T-helper 1 cell treated with Interleukin-12 subunit alpha and Interleukin-12 subunit beta and Interleukin-4 antibody, amounts not matched to agents 30 μg/mL and 1 μg/mL, for 36 hours (primary cell): ENCODE results near the gene BIRC5.
"Not testable (repeated sequence)": the region's sequence is repeated elsewhere in the genome, so short reads cannot be mapped to it uniquely, and the experiment has no call there.

Source experiments
- H3K27ac Mint-ChIP-seq: one replicate; pipeline ENCODE4 v1.8.0; 2021; ENCODE audit warnings: mild to moderate bottlenecking, mixed read lengths
- H3K27me3 Mint-ChIP-seq: one replicate; pipeline ENCODE4 v1.8.0; 2021; ENCODE audit warnings: low read depth, mixed read lengths
- H3K36me3 Mint-ChIP-seq: one replicate; pipeline ENCODE4 v1.8.0; 2021; ENCODE audit warnings: low read depth, mixed read lengths
- H3K4me1 Mint-ChIP-seq: one replicate; pipeline ENCODE4 v1.8.0; 2021; ENCODE audit warnings: low read depth, mixed read lengths
- H3K4me3 Mint-ChIP-seq: one replicate; pipeline ENCODE4 v1.8.0; 2021; ENCODE audit warnings: mild to moderate bottlenecking, moderate library complexity, mixed read lengths
- H3K9me3 Mint-ChIP-seq: one replicate; pipeline ENCODE4 v1.8.0; 2021; ENCODE audit warnings: mixed read lengths

BIRC5 gene

DNA sequence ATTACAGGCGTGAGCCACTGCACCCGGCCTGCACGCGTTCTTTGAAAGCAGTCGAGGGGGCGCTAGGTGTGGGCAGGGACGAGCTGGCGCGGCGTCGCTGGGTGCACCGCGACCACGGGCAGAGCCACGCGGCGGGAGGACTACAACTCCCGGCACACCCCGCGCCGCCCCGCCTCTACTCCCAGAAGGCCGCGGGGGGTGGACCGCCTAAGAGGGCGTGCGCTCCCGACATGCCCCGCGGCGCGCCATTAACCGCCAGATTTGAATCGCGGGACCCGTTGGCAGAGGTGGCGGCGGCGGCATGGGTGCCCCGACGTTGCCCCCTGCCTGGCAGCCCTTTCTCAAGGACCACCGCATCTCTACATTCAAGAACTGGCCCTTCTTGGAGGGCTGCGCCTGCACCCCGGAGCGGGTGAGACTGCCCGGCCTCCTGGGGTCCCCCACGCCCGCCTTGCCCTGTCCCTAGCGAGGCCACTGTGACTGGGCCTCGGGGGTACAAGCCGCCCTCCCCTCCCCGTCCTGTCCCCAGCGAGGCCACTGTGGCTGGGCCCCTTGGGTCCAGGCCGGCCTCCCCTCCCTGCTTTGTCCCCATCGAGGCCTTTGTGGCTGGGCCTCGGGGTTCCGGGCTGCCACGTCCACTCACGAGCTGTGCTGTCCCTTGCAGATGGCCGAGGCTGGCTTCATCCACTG lies at the start of gene BIRC5:
Gene BIRC5, plus strand, starts transcription at position 238 of the 690 bp plus-strand sequence. Its CDS starts 64 bp downstream, at position 302.
- Mint-ChIP-seq H3K27ac (peak within 1 kb of the TSS; percentile 92), H3K27me3 (no peaks in the 10 kb centered on the region), H3K9me3 (no peaks in the 10 kb centered on the region), H3K4me1 (peaks cover 15% of the 10 kb centered on the region), H3K4me3 (peak within 1 kb of the TSS; percentile 94), H3K36me3 (peaks cover 16% of the 10 kb centered on the region)

DNA sequence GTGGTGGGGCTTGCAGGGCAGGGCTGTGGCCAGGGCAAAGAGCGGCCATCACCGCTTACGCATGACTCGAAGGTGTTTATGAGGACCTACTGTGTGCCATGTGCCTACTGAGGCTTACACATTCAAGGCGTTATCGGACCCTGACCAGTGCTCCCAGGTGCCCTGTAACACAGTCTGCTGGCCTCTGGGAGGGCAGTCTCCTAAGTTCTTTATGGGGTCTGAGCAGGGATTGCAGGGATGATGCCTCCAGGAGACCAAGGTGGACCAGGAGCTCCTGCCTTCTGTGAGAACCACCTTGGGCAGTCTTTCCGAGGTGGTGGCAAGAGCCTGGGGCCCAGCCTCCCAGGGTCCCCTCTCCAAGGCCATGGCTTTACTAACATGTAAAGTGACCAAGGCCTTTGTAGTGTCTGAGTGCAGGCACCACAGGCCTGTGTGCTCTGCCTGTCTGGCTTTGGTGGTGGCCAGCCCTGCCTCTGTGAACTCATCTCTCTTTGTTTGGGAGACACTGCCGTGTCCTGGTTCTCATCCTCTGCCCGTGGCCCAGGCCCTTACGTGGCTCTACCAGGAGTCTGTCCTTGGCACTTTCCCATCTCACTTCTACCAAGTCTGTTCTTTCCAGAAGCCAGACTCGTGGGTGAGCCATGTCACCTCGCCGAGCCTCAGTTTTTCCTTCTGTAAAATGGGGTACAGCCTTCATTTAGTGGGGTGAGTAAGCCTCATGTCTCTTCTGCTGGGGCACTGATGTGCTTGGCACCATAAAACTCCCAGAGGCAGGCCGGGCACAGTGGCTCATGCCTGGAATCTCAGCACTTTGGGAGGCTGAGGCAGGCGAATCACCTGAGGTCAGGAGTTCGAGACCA lies 49.1 kb upstream of the BIRC5 start:
- no peaks in the 10 kb centered on the region for H3K27me3 Mint-ChIP-seq
- H3K36me3 Mint-ChIP-seq = no peaks in the 10 kb centered on the region
- no peaks in the 10 kb centered on the region for H3K9me3 Mint-ChIP-seq
- no peak overlapping the region for H3K27ac Mint-ChIP-seq
- peaks cover 4% of the 10 kb centered on the region for H3K4me1 Mint-ChIP-seq
- H3K4me3 Mint-ChIP-seq = no peak overlapping the region

- Mint-ChIP-seq H3K4me3 (no peak overlapping the region), H3K27me3 (no peaks in the 10 kb centered on the region), H3K27ac (no peak overlapping the region), H3K36me3 (no peaks in the 10 kb centered on the region), H3K4me1 (peaks cover 10% of the 10 kb centered on the region), H3K9me3 (no peaks in the 10 kb centered on the region)
Observed at GRCh38 chr17:78166416-78166815, 47.6 kb upstream of the BIRC5 start.

GRCh38 chr17:78168242-78168902 lies 45.7 kb upstream of the BIRC5 start, which contains the start of gene SYNGR2:
Gene SYNGR2 (plus strand): TSS chr17:78168581. CDS start chr17:78168617, 36 bp downstream.
- Mint-ChIP-seq H3K9me3 (no peaks in the 10 kb centered on the region), H3K27ac (peak within 1 kb of the TSS; percentile 52), H3K4me1 (peaks cover 26% of the 10 kb centered on the region), H3K27me3 (no peaks in the 10 kb centered on the region), H3K4me3 (peak within 1 kb of the TSS; percentile 70), H3K36me3 (peaks cover 14% of the 10 kb centered on the region)

DNA sequence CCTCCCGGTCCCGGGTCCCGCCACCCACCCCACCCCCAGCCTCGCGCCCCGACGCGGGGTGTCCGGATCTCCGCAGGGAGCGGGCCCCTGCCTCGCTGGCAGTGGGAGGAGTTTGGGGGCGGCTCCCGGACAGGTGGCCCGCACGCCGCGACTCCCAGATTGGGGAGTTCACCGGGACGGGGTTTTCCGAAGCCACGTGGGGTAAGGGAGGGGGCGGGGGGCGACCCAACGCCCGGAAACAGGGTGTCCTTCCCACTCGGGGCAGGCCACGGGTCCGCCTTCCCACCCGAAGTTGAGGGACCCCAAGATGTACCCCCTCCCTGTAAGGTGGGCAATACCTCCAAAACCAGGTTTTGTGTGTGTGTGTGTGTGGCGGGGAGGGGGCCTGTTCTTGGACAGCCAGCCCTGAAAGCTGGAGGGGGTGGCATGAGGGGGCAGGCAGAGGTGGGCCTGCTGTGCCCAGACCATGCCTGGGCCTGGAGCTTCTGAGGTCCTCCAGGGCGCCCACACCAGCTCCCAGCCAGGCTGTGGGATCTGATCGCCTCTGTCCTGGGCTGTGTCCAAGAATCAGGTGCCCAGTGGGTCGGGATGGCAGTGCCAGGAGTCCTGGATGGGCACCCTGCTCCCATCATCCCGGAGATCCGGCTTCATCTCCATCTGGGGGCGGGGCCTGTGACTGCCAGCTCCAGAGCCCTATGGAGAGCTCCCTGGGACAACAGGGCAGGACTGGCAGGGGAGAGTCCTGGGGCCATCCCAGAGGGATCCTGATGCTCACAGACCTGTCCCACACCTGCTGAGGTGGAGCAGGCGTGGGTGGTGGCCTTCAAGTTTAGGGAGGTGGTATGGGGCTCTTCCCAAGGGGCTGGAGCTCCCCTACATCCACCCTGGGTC lies 44.9 kb upstream of the BIRC5 start:
- peaks cover 22% of the 10 kb centered on the region for H3K36me3 Mint-ChIP-seq
- peak overlapping the region; percentile 52 for H3K27ac Mint-ChIP-seq
- no peaks in the 10 kb centered on the region for H3K27me3 Mint-ChIP-seq
- no peaks in the 10 kb centered on the region for H3K9me3 Mint-ChIP-seq
- H3K4me1 Mint-ChIP-seq = peaks cover 34% of the 10 kb centered on the region
- peak overlapping the region; percentile 70 for H3K4me3 Mint-ChIP-seq

- Mint-ChIP-seq H3K27ac (peak overlapping the region; percentile 31), H3K27me3 (no peaks in the 10 kb centered on the region), H3K9me3 (no peaks in the 10 kb centered on the region), H3K4me1 (peaks cover 36% of the 10 kb centered on the region), H3K36me3 (peaks cover 27% of the 10 kb centered on the region), H3K4me3 (peak overlapping the region; percentile 36)
Observed at GRCh38 chr17:78170692-78171590, 43.1 kb upstream of the BIRC5 start.

DNA sequence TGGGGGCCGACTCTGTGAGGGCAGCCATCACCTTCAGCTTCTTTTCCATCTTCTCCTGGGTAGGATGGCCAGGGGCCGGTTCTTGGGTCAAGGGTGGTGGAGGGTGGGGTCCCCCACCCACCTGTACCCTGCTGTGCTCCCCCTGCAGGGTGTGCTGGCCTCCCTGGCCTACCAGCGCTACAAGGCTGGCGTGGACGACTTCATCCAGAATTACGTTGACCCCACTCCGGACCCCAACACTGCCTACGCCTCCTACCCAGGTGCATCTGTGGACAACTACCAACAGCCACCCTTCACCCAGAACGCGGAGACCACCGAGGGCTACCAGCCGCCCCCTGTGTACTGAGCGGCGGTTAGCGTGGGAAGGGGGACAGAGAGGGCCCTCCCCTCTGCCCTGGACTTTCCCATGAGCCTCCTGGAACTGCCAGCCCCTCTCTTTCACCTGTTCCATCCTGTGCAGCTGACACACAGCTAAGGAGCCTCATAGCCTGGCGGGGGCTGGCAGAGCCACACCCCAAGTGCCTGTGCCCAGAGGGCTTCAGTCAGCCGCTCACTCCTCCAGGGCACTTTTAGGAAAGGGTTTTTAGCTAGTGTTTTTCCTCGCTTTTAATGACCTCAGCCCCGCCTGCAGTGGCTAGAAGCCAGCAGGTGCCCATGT lies 42.3 kb upstream of the BIRC5 start:
- Mint-ChIP-seq H3K27ac (peak overlapping the region; percentile 92), H3K4me1 (peaks cover 43% of the 10 kb centered on the region), H3K36me3 (peaks cover 27% of the 10 kb centered on the region)
- not testable (repeated sequence) for H3K4me3 Mint-ChIP-seq, H3K27me3 Mint-ChIP-seq, H3K9me3 Mint-ChIP-seq

GRCh38 chr17:78172249-78173051 lies 41.6 kb upstream of the BIRC5 start:
- Mint-ChIP-seq H3K36me3 (peaks cover 27% of the 10 kb centered on the region), H3K27me3 (no peaks in the 10 kb centered on the region), H3K4me3 (no peak overlapping the region)

GRCh38 chr17:78173097-78173715 lies 40.8 kb upstream of the BIRC5 start:
- Mint-ChIP-seq H3K27me3 (no peaks in the 10 kb centered on the region), H3K4me1 (peaks cover 45% of the 10 kb centered on the region), H3K36me3 (peaks cover 27% of the 10 kb centered on the region), H3K9me3 (no peaks in the 10 kb centered on the region), H3K4me3 (peak overlapping the region; percentile 63), H3K27ac (peak overlapping the region; percentile 92)

More at GRCh38 chr17:78172249-78173051, 41.6 kb upstream of the BIRC5 start:
- Mint-ChIP-seq H3K27ac (peak overlapping the region; percentile 92), H3K9me3 (no peaks in the 10 kb centered on the region), H3K4me1 (peaks cover 45% of the 10 kb centered on the region)

GRCh38 chr17:78174346-78174869 lies 39.6 kb upstream of the BIRC5 start:
- Mint-ChIP-seq H3K9me3 (no peaks in the 10 kb centered on the region), H3K4me1 (peaks cover 47% of the 10 kb centered on the region), H3K27ac (peak overlapping the region; percentile 92), H3K36me3 (peaks cover 29% of the 10 kb centered on the region), H3K27me3 (no peaks in the 10 kb centered on the region), H3K4me3 (no peak overlapping the region)

- Mint-ChIP-seq H3K36me3 (peaks cover 29% of the 10 kb centered on the region), H3K9me3 (no peaks in the 10 kb centered on the region), H3K4me3 (no peak overlapping the region), H3K4me1 (peaks cover 46% of the 10 kb centered on the region), H3K27ac (no peak overlapping the region), H3K27me3 (no peaks in the 10 kb centered on the region)
Observed at GRCh38 chr17:78174870-78175642, 39.0 kb upstream of the BIRC5 start.
